ENCODE data around the gene DOCK4.

DNA sequence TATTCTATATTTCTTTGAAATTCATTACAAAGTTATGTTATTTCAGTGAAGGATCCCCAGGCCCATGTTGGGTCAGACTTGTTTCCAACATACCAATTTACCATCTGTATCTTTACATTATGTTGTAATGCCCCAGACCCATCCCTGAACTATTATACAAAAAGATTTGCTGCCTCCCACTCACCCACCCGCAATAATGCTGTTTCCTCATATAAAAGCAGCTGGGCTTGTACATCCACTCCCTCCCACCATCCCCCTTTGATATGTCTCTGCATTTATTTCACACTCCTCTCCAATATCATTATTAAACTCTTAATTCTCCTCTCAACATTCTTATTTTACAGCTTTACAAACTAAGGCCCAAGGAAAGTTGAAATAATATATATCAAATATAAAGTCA is 153.7 kb downstream of the DOCK4 start:
- no peak for TF ChIP-seq YY1 (IDR thresholded peaks at IDR 0.05; ENCODE audit: insufficient read depth, insufficient read length)
- no peak for TF ChIP-seq ZNF274 (IDR thresholded peaks at IDR 0.05; ENCODE audit: low read depth, low read length)

All from NT2/D1 (cell line).